SK-N-SH (cell line): ENCODE measurements around the gene BTRC. TPM values are rescaled to one million over a fixed set of nuclear protein-coding genes. Genes with fewer than 3 reads are reported as not detected.

Experiments used
- CTCF ChIA-PET: fragments of 300-600, 350-600 bp; formaldehyde crosslinking; extraction: SDS; loops from one replicate; lab custom pipeline; 2021; lab: Yijun Ruan, JAX
- POLR2A ChIA-PET: fragments of 350-600 bp; sonication (Branson Sonifier 250); formaldehyde crosslinking; extraction: SDS; loops from one replicate; lab custom pipeline; 2020; ENCODE audit warnings: antibody characterized with exemption, inconsistent platforms; lab: Yijun Ruan, JAX
- DNase-seq: peaks from one replicate; pipeline ENCODE4 v3.0.0; 2012
- H2AFZ ChIP-seq: fragments of 200-600 bp; sonication (generic); 2 replicates; pipeline ENCODE4 v1.8.1; 2016; ENCODE audit warnings: antibody characterized with exemption, mild to moderate bottlenecking, low read depth
- H3F3A ChIP-seq: fragments of 200-600 bp; sonication (generic); replicated peaks from 2 replicates; pipeline ENCODE3; 2016; ENCODE audit warnings: antibody characterized with exemption, mild to moderate bottlenecking; ENCODE audit not compliant: insufficient read depth
- H3K27ac ChIP-seq, 2 experiments: fragments of 200-500 bp in 1 of 2; fragments of 200-600 bp in 1 of 2; sonication (Bioruptor generic) in 1 of 2; sonication (generic), shearing (Covaris generic) in 1 of 2; 2 replicates each; pipeline versions ENCODE4 v1.5.1 to v1.6.1; 2014 to 2016; ENCODE audit warnings: low read depth in 2 of 2, inconsistent platforms in 1 of 2, low read length in 1 of 2, mild to moderate bottlenecking in 1 of 2, mixed read lengths in 1 of 2
- H3K27me3 ChIP-seq: fragments of 200-600 bp; sonication (generic), shearing (Covaris generic); 2 replicates; pipeline ENCODE4 v1.6.1; 2016; ENCODE audit warnings: mixed run types; ENCODE audit not compliant: insufficient read depth
- H3K36me3 ChIP-seq, 2 experiments: fragments of 200-500 bp in 1 of 2; fragments of 200-600 bp in 1 of 2; sonication (Bioruptor generic) in 1 of 2; sonication (generic) in 1 of 2; replicated peaks in 1 of 2; 2 replicates each; pipeline versions ENCODE3 to v1.5.1; 2014 to 2016; ENCODE audit warnings: low read length in 1 of 2, mild to moderate bottlenecking in 1 of 2; ENCODE audit not compliant: insufficient read depth in 2 of 2, control insufficient read depth in 1 of 2
- H3K4me1 ChIP-seq, 2 experiments: fragments of 200-500 bp in 1 of 2; fragments of 200-600 bp in 1 of 2; sonication (Bioruptor generic) in 1 of 2; sonication (generic), shearing (Covaris generic) in 1 of 2; 2 replicates each; pipeline versions ENCODE4 v1.5.1 to v1.6.1; 2014 to 2016; ENCODE audit warnings: low read depth in 1 of 2, low read length in 1 of 2, mixed run types in 1 of 2; ENCODE audit not compliant: insufficient read depth in 2 of 2, control insufficient read depth in 1 of 2
- H3K4me2 ChIP-seq: fragments of 200-600 bp; sonication (generic), shearing (Covaris generic); 2 replicates; pipeline ENCODE4 v1.6.1; 2017; ENCODE audit warnings: mixed run types
- H3K4me3 ChIP-seq, 2 experiments: fragments of 200-500 bp in 1 of 2; fragments of 200-600 bp in 1 of 2; sonication (Bioruptor generic) in 1 of 2; sonication (generic), shearing (Covaris generic) in 1 of 2; 2 replicates each; pipeline versions ENCODE4 v1.5.1 to v1.8.1; 2014 to 2016; ENCODE audit warnings: low read depth in 2 of 2, inconsistent platforms in 1 of 2, low read length in 1 of 2, mild to moderate bottlenecking in 1 of 2, mixed read lengths in 1 of 2, moderate library complexity in 1 of 2
- H3K79me2 ChIP-seq: fragments of 200-600 bp; sonication (generic); 2 replicates; pipeline ENCODE4 v1.8.1; 2017; ENCODE audit warnings: mild to moderate bottlenecking; ENCODE audit not compliant: insufficient read depth
- H3K9ac ChIP-seq: fragments of 200-600 bp; sonication (generic); 2 replicates; pipeline ENCODE4 v1.6.1; 2017; ENCODE audit warnings: mixed run types
- H3K9me2 ChIP-seq: fragments of 200-600 bp; sonication (generic); 2 replicates; pipeline ENCODE4 v1.6.1; 2017; ENCODE audit warnings: mixed run types
- H3K9me3 ChIP-seq: fragments of 200-600 bp; sonication (generic); 2 replicates; pipeline ENCODE4 v1.6.1; 2017; ENCODE audit warnings: mixed run types, mild to moderate bottlenecking, moderate library complexity
- H4K20me1 ChIP-seq: fragments of 200-600 bp; sonication (generic); 2 replicates; pipeline ENCODE4 v1.6.1; 2017; ENCODE audit warnings: mild to moderate bottlenecking, mixed run types; ENCODE audit not compliant: insufficient read depth
- CTCF ChIP-seq: fragments of 200-600 bp; sonication (generic); IDR thresholded peaks from 2 replicates; pipeline ENCODE4 v1.6.1; 2017; ENCODE audit warnings: antibody characterized with exemption, mild to moderate bottlenecking, moderate library complexity
- EP300 ChIP-seq, 2 experiments: IDR thresholded peaks; 2 replicates each; pipeline versions ENCODE4 v1.4.0 to v1.6.1; 2012; ENCODE audit warnings: borderline replicate concordance in 1 of 2, low read depth in 1 of 2, low read length in 1 of 2
- FOSL2 ChIP-seq: IDR thresholded peaks from 2 replicates; pipeline ENCODE4 v1.4.0; 2012; ENCODE audit warnings: low read depth, mild to moderate bottlenecking, moderate library complexity, borderline replicate concordance
- JUND ChIP-seq: IDR thresholded peaks from 2 replicates; pipeline ENCODE4 v1.4.0; 2012
- NFIC ChIP-seq: IDR thresholded peaks from 2 replicates; pipeline ENCODE4 v1.4.0; 2012; ENCODE audit warnings: borderline replicate concordance
- PBX3 ChIP-seq: IDR thresholded peaks from 2 replicates; pipeline ENCODE4; 2012
- POLR2AphosphoS5 ChIP-seq: IDR thresholded peaks from 2 replicates; pipeline ENCODE4 v1.6.1; 2012; ENCODE audit warnings: low read depth, low read length
- RAD21 ChIP-seq: IDR thresholded peaks from 2 replicates; pipeline ENCODE4 v1.6.1; 2012; ENCODE audit warnings: mild to moderate bottlenecking, low read length
- TCF12 ChIP-seq: IDR thresholded peaks from 2 replicates; pipeline ENCODE4 v1.4.0; 2012
- USF1 ChIP-seq: IDR thresholded peaks from 2 replicates; pipeline ENCODE4 v1.4.0; 2012; ENCODE audit warnings: low read depth, borderline replicate concordance
- USF2 ChIP-seq: fragments of 150-350 bp; IDR thresholded peaks from 2 replicates; pipeline ENCODE4 v1.6.1; 2017; ENCODE audit warnings: antibody characterized with exemption, low read length, low read depth, borderline replicate concordance
- WGBS: methylation state at CpG from one replicate; pipeline ENCODE4 v1.1.6; 2017; ENCODE audit warnings: low lambda C conversion rate; 5-methylcytosine and 5-hydroxymethylcytosine counted together
- polyA plus RNA-seq, 3 experiments: library from polyadenylated mRNA; depleted of rRNA; stranded (reverse); fragments of >200 nt; gene quantifications; 2 replicates each; pipeline ENCODE4 v1.2.3, GENCODE V29; 2012

The BTRC gene
- polyA plus RNA-seq, 1 of the 3 experiments (the other 2 are of a cell fraction) = 6.5 TPM

GRCh38 chr10:101367569-101368453 lies 13.8 kb downstream of the BTRC start:
- peaks cover 69% of the 10 kb centered on the region for H3K79me2 ChIP-seq
- POLR2A ChIA-PET = no interaction called here
- 85% methylated on average over 9 of the region's 9 CpGs for WGBS
- H3F3A ChIP-seq = peaks cover 19% of the 10 kb centered on the region
- H4K20me1 ChIP-seq = peaks cover 34% of the 10 kb centered on the region
- TF ChIP-seq NFIC (peak; percentile 50), PBX3 (peak; percentile 84), FOSL2 (peak; percentile 84), EP300 (IDR thresholded peaks at IDR 0.05; ENCODE audit: borderline replicate concordance in 1 of 2, low read depth in 1 of 2, low read length in 1 of 2) (no peak), JUND (peak; percentile 75), USF2 (no peak), CTCF (no peak), USF1 (no peak), TCF12 (peak; percentile 40; the same call in 1 of the 2 replicates), RAD21 (no peak), POLR2AphosphoS5 (peak; percentile 52; the same call in 1 of the 2 replicates)
- TF ChIP-seq, all 33 proteins: peak for 6
- H2AFZ ChIP-seq = no peak overlapping the region
- CTCF ChIA-PET = interaction anchor here (1.1 to 3.1 kb wide), 2 partner anchors 80 to 99 kb away, joined by 3 to 11 read pairs; no protein-coding TSS in a partner anchor
- H3K9ac ChIP-seq = no peak overlapping the region; the same call in 1 of the 2 replicates
- DNase-seq = no peak
- H3K9me2 ChIP-seq = no peaks in the 10 kb centered on the region
- H3K9me3 ChIP-seq = no peaks in the 10 kb centered on the region
- 0 out of 2 replicates have a peak overlapping the region, but pooled peaks have one; percentile 18 for H3K4me2 ChIP-seq
- peak overlapping the region in 1 of 2 experiments; percentile 57; a peak in 2 of 4 replicates for H3K27ac ChIP-seq
- H3K36me3 ChIP-seq = peaks cover 0 to 10% of the 10 kb centered on the region in 2 experiments
- H3K4me3 ChIP-seq = no peak overlapping the region
- H3K27me3 ChIP-seq = no peaks in the 10 kb centered on the region
- peaks cover 0 to 16% of the 10 kb centered on the region in 2 experiments; a peak in 1 of 4 replicates for H3K4me1 ChIP-seq
